K562 (cell line): ENCODE measurements around the gene WDR70. TPM values are rescaled to one million over a fixed set of nuclear protein-coding genes. Genes with fewer than 3 reads are reported as not detected.
A peak's percentile ranks its signal among the peaks of the same experiment; 100 is the strongest.

Experiments
- HMBOX1 ChIP-seq: sonication (generic); IDR thresholded peaks from 2 replicates; pipeline ENCODE4 v1.6.1; 2016
- NFE2 ChIP-seq: IDR thresholded peaks from 2 replicates; pipeline ENCODE4 v1.6.1; 2014; ENCODE audit warnings: antibody characterized with exemption, low read depth
- NONO ChIP-seq, 2 experiments: fragments of 200-400 bp in 1 of 2; fragments of 450-650 bp in 1 of 2; formaldehyde crosslinking in 1 of 2; IDR thresholded peaks; 2 replicates each; pipeline ENCODE4 v1.6.1; 2017; ENCODE audit warnings: low read depth in 2 of 2, mild to moderate bottlenecking in 2 of 2, moderate library complexity in 2 of 2, low read length in 1 of 2
- PRMT5 ChIP-seq: sonication (generic); formaldehyde crosslinking; IDR thresholded peaks from 2 replicates; pipeline ENCODE4 v1.5.0; 2020; ENCODE audit warnings: missing genetic modification reagents
- STAG1 ChIP-seq: sonication (generic); formaldehyde crosslinking; IDR thresholded peaks from 2 replicates; pipeline ENCODE4 v1.5.0; 2020; ENCODE audit warnings: missing genetic modification reagents, borderline replicate concordance
- TAF15 ChIP-seq: fragments of 200-400 bp; formaldehyde crosslinking; IDR thresholded peaks from 2 replicates; pipeline ENCODE4 v1.6.1; 2017; ENCODE audit warnings: mild to moderate bottlenecking, low read depth, low read length, moderate library complexity
- ZEB2 ChIP-seq: fragments of 450-650 bp; IDR thresholded peaks from 2 replicates; pipeline ENCODE4 v1.6.1; 2016
- ZNF184 ChIP-seq: sonication (generic); formaldehyde crosslinking; IDR thresholded peaks from 2 replicates; pipeline ENCODE4 v1.5.0; 2020; ENCODE audit warnings: missing genetic modification reagents
- polyA plus RNA-seq, 8 experiments: library from polyadenylated mRNA; depleted of rRNA in 4 of 8; stranded (reverse) in 5 of 8; unstranded in 3 of 8; fragments of >200 nt; fragmentation: Nextera tagmentation in 2 of 8; fragmentation: Illumina TruSeq in 1 of 8; extraction: Ambion mirVana in 2 of 8; extraction: Trizol in 1 of 8; gene quantifications; 2 replicates each; pipeline versions ENCODE4 v1.2.1 to v1.2.3, GENCODE V29; 2011 to 2014; ENCODE audit warnings: inconsistent platforms in 1 of 8, missing spikeins in 1 of 8
- total RNA-seq, 7 experiments: library from RNA; depleted of rRNA in 6 of 7; stranded (reverse); fragments of >200 nt in 6 of 7; fragmentation: Illumina TruSeq in 2 of 7; extraction: Trizol in 2 of 7; gene quantifications; 2 replicates each; pipeline versions ENCODE4 v1.2.1 to v1.2.3, GENCODE V29; 2011 to 2021; ENCODE audit warnings: low replicate concordance in 1 of 7
- TF ChIP-seq, protein P1 (sequence below): fragments of 250-450 bp; sonication (Bioruptor Pico); IDR thresholded peaks from 2 replicates; pipeline ENCODE4 v1.4.0; 2020; ENCODE audit warnings: mild to moderate bottlenecking, moderate library complexity
- TF ChIP-seq, protein P2 (sequence below), 2 experiments: fragments of 200-800 bp in 1 of 2; sonication (Bioruptor generic) in 1 of 2; sonication (generic) in 1 of 2; formaldehyde crosslinking in 1 of 2; IDR thresholded peaks in 1 of 2; conservative IDR thresholded peaks in 1 of 2; 2 replicates each; pipeline versions ENCODE4 v1.5.0 to v1.6.1; 2016 to 2020; ENCODE audit warnings: missing compliant biosample characterization in 1 of 2, missing genetic modification characterization in 1 of 2, missing genetic modification reagents in 1 of 2
- TF ChIP-seq, protein P3 (sequence below), 2 experiments: fragments of 450-650 bp in 1 of 2; sonication (generic) in 1 of 2; formaldehyde crosslinking in 1 of 2; IDR thresholded peaks in 1 of 2; conservative IDR thresholded peaks in 1 of 2; 2 replicates each; pipeline versions ENCODE4 v1.6.1 to v1.8.1; 2016 to 2023; ENCODE audit warnings: mild to moderate bottlenecking in 2 of 2, moderate library complexity in 2 of 2, inconsistent platforms in 1 of 2, missing genetic modification reagents in 1 of 2
- TF ChIP-seq, protein P4 (sequence below), 2 experiments: fragments of 150-350 bp in 1 of 2; IDR thresholded peaks; 2 replicates each; pipeline ENCODE4 v1.6.1; 2012 to 2016; ENCODE audit warnings: low read depth in 2 of 2, low read length in 2 of 2, mild to moderate bottlenecking in 1 of 2, moderate library complexity in 1 of 2

WDR70 gene
- total and polyA plus RNA-seq, 9 of the 15 experiments (the other 6 are each of a cell fraction or from before 2014, with no cell fraction given): 16.8 to 46.6 (median 38.8) TPM

DNA sequence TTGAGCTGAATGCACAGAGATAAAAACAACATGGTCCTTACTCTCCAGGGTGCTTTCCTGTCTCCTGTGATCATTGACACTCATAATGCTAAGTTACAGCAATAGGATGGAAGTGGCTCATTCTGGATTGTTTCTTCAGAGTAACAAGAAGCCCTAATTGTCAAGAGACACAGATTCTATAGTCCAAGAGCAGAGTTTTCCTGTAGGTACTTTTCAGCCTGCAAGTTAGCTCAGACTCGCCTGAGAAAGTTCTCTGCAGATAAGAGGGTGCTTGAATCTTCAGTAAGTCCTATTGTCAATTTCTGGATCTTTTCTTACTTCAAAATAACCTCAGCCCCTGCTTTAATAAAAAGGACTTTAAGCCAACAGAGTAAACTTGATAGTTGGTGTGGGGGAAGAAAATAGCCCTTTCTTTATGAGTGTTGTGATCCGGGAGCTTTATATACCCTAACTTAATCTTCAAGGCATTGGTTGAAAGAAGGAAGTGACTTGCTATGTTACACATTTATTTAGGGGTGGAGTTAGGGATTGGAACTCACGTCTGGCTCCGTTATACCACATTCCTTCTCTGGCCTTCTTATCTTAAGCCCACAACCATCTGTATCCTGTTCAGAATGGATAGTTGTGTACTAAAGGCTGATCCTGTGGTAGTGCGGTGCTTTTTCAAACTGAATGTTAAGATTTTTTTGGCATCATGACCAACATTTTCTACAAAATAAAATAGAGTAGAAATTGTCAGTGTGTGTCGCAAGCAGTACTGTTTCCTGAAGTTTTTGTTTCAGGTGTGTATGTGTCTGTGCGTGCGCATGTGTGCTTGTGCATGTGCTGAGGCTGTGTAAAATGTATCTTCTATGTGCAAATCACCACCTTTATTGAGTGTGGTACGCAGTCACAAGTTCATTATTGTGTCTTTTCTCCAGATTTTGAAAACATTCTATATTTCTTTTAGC, 173.9 kb downstream of the WDR70 start (continued):
- TF ChIP-seq HMBOX1: peak; percentile 92
- TF ChIP-seq, protein P1, sequence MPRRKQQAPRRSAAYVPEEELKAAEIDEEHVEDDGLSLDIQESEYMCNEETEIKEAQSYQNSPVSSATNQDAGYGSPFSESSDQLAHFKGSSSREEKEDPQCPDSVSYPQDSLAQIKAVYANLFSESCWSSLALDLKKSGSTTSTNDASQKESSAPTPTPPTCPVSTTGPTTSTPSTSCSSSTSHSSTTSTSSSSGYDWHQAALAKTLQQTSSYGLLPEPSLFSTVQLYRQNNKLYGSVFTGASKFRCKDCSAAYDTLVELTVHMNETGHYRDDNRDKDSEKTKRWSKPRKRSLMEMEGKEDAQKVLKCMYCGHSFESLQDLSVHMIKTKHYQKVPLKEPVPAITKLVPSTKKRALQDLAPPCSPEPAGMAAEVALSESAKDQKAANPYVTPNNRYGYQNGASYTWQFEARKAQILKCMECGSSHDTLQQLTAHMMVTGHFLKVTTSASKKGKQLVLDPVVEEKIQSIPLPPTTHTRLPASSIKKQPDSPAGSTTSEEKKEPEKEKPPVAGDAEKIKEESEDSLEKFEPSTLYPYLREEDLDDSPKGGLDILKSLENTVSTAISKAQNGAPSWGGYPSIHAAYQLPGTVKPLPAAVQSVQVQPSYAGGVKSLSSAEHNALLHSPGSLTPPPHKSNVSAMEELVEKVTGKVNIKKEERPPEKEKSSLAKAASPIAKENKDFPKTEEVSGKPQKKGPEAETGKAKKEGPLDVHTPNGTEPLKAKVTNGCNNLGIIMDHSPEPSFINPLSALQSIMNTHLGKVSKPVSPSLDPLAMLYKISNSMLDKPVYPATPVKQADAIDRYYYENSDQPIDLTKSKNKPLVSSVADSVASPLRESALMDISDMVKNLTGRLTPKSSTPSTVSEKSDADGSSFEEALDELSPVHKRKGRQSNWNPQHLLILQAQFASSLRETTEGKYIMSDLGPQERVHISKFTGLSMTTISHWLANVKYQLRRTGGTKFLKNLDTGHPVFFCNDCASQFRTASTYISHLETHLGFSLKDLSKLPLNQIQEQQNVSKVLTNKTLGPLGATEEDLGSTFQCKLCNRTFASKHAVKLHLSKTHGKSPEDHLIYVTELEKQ (CRISPR knock-in tag): no peak
- TF ChIP-seq, protein P2, sequence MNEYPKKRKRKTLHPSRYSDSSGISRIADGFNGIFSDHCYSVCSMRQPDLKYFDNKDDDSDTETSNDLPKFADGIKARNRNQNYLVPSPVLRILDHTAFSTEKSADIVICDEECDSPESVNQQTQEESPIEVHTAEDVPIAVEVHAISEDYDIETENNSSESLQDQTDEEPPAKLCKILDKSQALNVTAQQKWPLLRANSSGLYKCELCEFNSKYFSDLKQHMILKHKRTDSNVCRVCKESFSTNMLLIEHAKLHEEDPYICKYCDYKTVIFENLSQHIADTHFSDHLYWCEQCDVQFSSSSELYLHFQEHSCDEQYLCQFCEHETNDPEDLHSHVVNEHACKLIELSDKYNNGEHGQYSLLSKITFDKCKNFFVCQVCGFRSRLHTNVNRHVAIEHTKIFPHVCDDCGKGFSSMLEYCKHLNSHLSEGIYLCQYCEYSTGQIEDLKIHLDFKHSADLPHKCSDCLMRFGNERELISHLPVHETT (CRISPR knock-in tag; conservative IDR thresholded peaks at IDR 0.05 in 1 of 2, IDR thresholded peaks at IDR 0.05 in 1 of 2): no peak; a peak in 1 of 4 replicates
- TF ChIP-seq, protein P3, sequence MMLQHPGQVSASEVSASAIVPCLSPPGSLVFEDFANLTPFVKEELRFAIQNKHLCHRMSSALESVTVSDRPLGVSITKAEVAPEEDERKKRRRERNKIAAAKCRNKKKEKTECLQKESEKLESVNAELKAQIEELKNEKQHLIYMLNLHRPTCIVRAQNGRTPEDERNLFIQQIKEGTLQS (IDR thresholded peaks at IDR 0.05): no peak
- TF ChIP-seq, protein P3 (CRISPR knock-in tag; conservative IDR thresholded peaks at IDR 0.05): peak; percentile 48; the same call in 1 of the 2 replicates
- TF ChIP-seq PRMT5 (CRISPR knock-in tag): no peak
- no peak for TF ChIP-seq ZNF184 (CRISPR knock-in tag)
- TF ChIP-seq TAF15: no peak
- TF ChIP-seq ZEB2: peak; percentile 31; the same call in 1 of the 2 replicates
- TF ChIP-seq STAG1 (CRISPR knock-in tag): no peak
- TF ChIP-seq, protein P4, sequence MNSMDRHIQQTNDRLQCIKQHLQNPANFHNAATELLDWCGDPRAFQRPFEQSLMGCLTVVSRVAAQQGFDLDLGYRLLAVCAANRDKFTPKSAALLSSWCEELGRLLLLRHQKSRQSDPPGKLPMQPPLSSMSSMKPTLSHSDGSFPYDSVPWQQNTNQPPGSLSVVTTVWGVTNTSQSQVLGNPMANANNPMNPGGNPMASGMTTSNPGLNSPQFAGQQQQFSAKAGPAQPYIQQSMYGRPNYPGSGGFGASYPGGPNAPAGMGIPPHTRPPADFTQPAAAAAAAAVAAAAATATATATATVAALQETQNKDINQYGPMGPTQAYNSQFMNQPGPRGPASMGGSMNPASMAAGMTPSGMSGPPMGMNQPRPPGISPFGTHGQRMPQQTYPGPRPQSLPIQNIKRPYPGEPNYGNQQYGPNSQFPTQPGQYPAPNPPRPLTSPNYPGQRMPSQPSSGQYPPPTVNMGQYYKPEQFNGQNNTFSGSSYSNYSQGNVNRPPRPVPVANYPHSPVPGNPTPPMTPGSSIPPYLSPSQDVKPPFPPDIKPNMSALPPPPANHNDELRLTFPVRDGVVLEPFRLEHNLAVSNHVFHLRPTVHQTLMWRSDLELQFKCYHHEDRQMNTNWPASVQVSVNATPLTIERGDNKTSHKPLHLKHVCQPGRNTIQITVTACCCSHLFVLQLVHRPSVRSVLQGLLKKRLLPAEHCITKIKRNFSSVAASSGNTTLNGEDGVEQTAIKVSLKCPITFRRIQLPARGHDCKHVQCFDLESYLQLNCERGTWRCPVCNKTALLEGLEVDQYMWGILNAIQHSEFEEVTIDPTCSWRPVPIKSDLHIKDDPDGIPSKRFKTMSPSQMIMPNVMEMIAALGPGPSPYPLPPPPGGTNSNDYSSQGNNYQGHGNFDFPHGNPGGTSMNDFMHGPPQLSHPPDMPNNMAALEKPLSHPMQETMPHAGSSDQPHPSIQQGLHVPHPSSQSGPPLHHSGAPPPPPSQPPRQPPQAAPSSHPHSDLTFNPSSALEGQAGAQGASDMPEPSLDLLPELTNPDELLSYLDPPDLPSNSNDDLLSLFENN (IDR thresholded peaks at IDR 0.05; ENCODE audit: low read depth in 2 of 2, low read length in 2 of 2): peak in 1 of 2 experiments; percentile 73; a peak in 1 of 4 replicates
- TF ChIP-seq NONO (IDR thresholded peaks at IDR 0.05; ENCODE audit: low read depth in 2 of 2, low read length in 1 of 2): 0 out of 4 replicates have a peak, but pooled peaks of 1 of the 2 experiments have one; percentile 28
- peak; percentile 59 for TF ChIP-seq NFE2
